Fibroblast of the aortic adventitia (primary cell): ENCODE data around the gene NHLRC4. TPM values are rescaled to one million over a fixed set of nuclear protein-coding genes. Genes with fewer than 3 reads are reported as not detected.
A peak's percentile ranks its signal among the peaks of the same experiment; 100 is the strongest.

ENCODE experiments used
- DNase-seq: peaks from one replicate; pipeline ENCODE4 v3.0.0-alpha.2; 2010; ENCODE audit warnings: low read depth
- H3K4me3 ChIP-seq: 2 replicates; pipeline ENCODE4 v1.5.1; 2011; ENCODE audit warnings: low read depth, mild to moderate bottlenecking, control low read depth, low read length, moderate library complexity
- CTCF ChIP-seq: IDR thresholded peaks from 2 replicates; pipeline ENCODE4 v1.5.1; 2011; ENCODE audit warnings: mild to moderate bottlenecking, low read length, control low read depth, inconsistent platforms; ENCODE audit not compliant: insufficient read depth
- total RNA-seq: library from RNA; depleted of rRNA; stranded (reverse); fragments of >200 nt; gene quantifications from 2 replicates; pipeline ENCODE4 v1.2.3, GENCODE V29; 2012; ENCODE audit warnings: low replicate concordance

Gene NHLRC4
- total RNA-seq, 1 donor: 2.0 TPM

- H3K4me3 ChIP-seq: no peak overlapping the region
- no peak for TF ChIP-seq CTCF
- DNase-seq: no peak
These were observed 2.0 kb upstream of the NHLRC4 start for GRCh38 chr16:564690-565418.

GRCh38 chr16:565419-566330, 1.1 kb upstream of the NHLRC4 start:
- TF ChIP-seq CTCF: no peak
- no peak for DNase-seq

GRCh38 chr16:567373-568256, 810 bp downstream of the NHLRC4 start:
- no peak for TF ChIP-seq CTCF
- H3K4me3 ChIP-seq: no peak overlapping the region
- DNase-seq: no peak

More at GRCh38 chr16:565419-566330, 1.1 kb upstream of the NHLRC4 start:
- no peak overlapping the region for H3K4me3 ChIP-seq

- peak overlapping the region; percentile 82 for H3K4me3 ChIP-seq
- DNase-seq: no peak
- no peak for TF ChIP-seq CTCF
These were observed 1.8 kb downstream of the NHLRC4 start for GRCh38 chr16:568401-569258.

GRCh38 chr16:569445-570254, 2.8 kb downstream of the NHLRC4 start, which contains the start of gene PIGQ:
Gene PIGQ, plus strand, starts transcription at chr16:569968. Its CDS starts 4,107 bp downstream, at chr16:574075.
- H3K4me3 ChIP-seq: peak within 1 kb of the TSS; percentile 82
- no peak for TF ChIP-seq CTCF
- peak; percentile 57 for DNase-seq
